ENCODE results near the gene ZNF292.
"Not testable (repeated sequence)": the region's sequence is repeated elsewhere in the genome, so short reads cannot be mapped to it uniquely, and the experiment has no call there.

Gene ZNF292

GRCh38 chr6:87214831-87215230 is 59.5 kb downstream of the ZNF292 start:
- no peak for DNase-seq

GRCh38 chr6:87220997-87221396 is 65.6 kb downstream of the ZNF292 start:
- DNase-seq = no peak

- no peak for DNase-seq
Measured at GRCh38 chr6:87222676-87223075, 67.3 kb downstream of the ZNF292 start.

- DNase-seq = no peak
Measured at GRCh38 chr6:87224971-87225370, 69.6 kb downstream of the ZNF292 start.

- no peak for DNase-seq
Measured at GRCh38 chr6:87225511-87225910, 70.1 kb downstream of the ZNF292 start.

GRCh38 chr6:87225937-87226336 is 70.6 kb downstream of the ZNF292 start:
- DNase-seq = no peak

- no peak for DNase-seq
Measured at GRCh38 chr6:87230801-87231200, 75.4 kb downstream of the ZNF292 start.

- DNase-seq = peak; percentile 6
Measured at GRCh38 chr6:87237804-87238203, 82.4 kb downstream of the ZNF292 start.

- not testable (repeated sequence) for DNase-seq
Measured at GRCh38 chr6:87239098-87239635, 83.8 kb downstream of the ZNF292 start.

GRCh38 chr6:87241304-87241703 is 85.9 kb downstream of the ZNF292 start:
- DNase-seq = no peak

- no peak for DNase-seq
Measured at GRCh38 chr6:87242311-87242710, 86.9 kb downstream of the ZNF292 start.

GRCh38 chr6:87243812-87244211 is 88.4 kb downstream of the ZNF292 start:
- no peak for DNase-seq

GRCh38 chr6:87244380-87244779 is 89.0 kb downstream of the ZNF292 start:
- no peak for DNase-seq

GRCh38 chr6:87250019-87250418 is 94.7 kb downstream of the ZNF292 start:
- no peak for DNase-seq

GRCh38 chr6:87251225-87251624 is 95.9 kb downstream of the ZNF292 start:
- no peak for DNase-seq

- DNase-seq = no peak
Measured at GRCh38 chr6:87251725-87252124, 96.4 kb downstream of the ZNF292 start.

GRCh38 chr6:87257046-87257445 is 101.7 kb downstream of the ZNF292 start:
- DNase-seq = no peak

- DNase-seq = no peak
Measured at GRCh38 chr6:87257565-87257964, 102.2 kb downstream of the ZNF292 start.

GRCh38 chr6:87257975-87258374 is 102.6 kb downstream of the ZNF292 start:
- no peak for DNase-seq

- no peak for DNase-seq
Measured at GRCh38 chr6:87259791-87260190, 104.4 kb downstream of the ZNF292 start.

- no peak for DNase-seq
Measured at GRCh38 chr6:87261534-87261933, 106.2 kb downstream of the ZNF292 start.

- no peak for DNase-seq
Measured at GRCh38 chr6:87264481-87264880, 109.1 kb downstream of the ZNF292 start.

- no peak for DNase-seq
Measured at GRCh38 chr6:87274660-87275274, 119.4 kb downstream of the ZNF292 start.

GRCh38 chr6:87276624-87277023 is 121.3 kb downstream of the ZNF292 start:
- DNase-seq = no peak

GRCh38 chr6:87277123-87277522 is 121.8 kb downstream of the ZNF292 start:
- DNase-seq = peak; percentile 16

Measured in NCI-H1694 (cell line).